ENCODE measurements around the gene NR6A1. TPM values are rescaled to one million over a fixed set of nuclear protein-coding genes. Genes with fewer than 3 reads are reported as not detected.
"Not testable (repeated sequence)": the region's sequence is repeated elsewhere in the genome, so short reads cannot be mapped to it uniquely, and the experiment has no call there.

The NR6A1 gene
- total and polyA plus RNA-seq, 9 donors = 0.29 to 1.7 (median 1.00) TPM

DNA sequence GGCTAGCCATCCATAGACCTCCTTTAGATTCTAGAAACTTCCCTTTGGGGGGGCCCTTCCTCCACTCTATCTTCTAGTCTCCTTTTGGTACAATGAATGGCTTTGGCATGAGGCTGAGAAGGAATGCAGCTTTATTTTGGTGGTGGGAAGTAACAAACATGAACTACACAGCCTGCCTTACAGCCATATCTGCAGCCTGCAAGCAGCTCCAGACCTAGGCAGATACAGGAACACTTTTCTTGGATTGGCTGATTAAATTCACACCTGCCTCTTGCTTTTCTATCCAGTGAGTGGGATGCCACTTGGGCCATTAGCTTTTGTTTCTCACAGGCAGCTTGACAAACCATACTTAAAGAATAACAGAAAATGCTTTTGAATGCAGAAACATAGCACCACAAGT is 28.2 kb downstream of the NR6A1 start:
- no peak for TF ChIP-seq POLR2A (IDR thresholded peaks at IDR 0.05)
- H3K9me3 ChIP-seq = no peaks in the 10 kb centered on the region
- intact Hi-C loops (cut with DNase I) = no loop called here
- no peak overlapping the region for H3K4me3 ChIP-seq
- DNase-seq = no peak
- H3K36me3 ChIP-seq = no peaks in the 10 kb centered on the region
- no peaks in the 10 kb centered on the region for H3K27me3 ChIP-seq
- H3K27ac ChIP-seq = no peak overlapping the region
- H3K4me1 ChIP-seq (ENCODE audit: insufficient read depth) = no peaks in the 10 kb centered on the region

DNA sequence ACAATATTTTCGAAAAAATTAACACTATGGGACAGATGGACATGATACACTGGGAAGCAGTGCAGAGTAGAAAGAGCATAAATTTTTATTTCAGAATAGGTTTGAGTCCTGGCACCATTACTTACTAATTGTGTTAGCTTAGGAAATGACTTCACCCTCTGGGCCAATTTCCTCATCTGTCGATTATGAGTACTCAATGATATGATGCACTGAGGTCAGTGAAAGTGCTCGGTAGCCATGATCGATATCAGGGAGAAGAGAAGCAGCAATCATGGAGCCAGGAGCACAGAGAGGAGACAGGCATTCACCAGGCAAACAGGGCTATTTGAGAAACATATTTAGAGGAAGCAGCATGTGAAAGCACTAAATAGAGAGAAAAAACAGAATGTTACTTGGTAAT is 29.4 kb downstream of the NR6A1 start:
- H3K9me3 ChIP-seq = no peaks in the 10 kb centered on the region
- intact Hi-C loops (cut with DNase I) = no loop called here
- 88 to 92% (median 88%) methylated on average over 4 of the region's 4 CpGs for WGBS, 3 donors
- no peak overlapping the region for H3K27ac ChIP-seq
- no peaks in the 10 kb centered on the region for H3K4me1 ChIP-seq (ENCODE audit: insufficient read depth)
- TF ChIP-seq POLR2A (IDR thresholded peaks at IDR 0.05) = no peak
- TF ChIP-seq, protein P1, sequence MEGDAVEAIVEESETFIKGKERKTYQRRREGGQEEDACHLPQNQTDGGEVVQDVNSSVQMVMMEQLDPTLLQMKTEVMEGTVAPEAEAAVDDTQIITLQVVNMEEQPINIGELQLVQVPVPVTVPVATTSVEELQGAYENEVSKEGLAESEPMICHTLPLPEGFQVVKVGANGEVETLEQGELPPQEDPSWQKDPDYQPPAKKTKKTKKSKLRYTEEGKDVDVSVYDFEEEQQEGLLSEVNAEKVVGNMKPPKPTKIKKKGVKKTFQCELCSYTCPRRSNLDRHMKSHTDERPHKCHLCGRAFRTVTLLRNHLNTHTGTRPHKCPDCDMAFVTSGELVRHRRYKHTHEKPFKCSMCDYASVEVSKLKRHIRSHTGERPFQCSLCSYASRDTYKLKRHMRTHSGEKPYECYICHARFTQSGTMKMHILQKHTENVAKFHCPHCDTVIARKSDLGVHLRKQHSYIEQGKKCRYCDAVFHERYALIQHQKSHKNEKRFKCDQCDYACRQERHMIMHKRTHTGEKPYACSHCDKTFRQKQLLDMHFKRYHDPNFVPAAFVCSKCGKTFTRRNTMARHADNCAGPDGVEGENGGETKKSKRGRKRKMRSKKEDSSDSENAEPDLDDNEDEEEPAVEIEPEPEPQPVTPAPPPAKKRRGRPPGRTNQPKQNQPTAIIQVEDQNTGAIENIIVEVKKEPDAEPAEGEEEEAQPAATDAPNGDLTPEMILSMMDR (IDR thresholded peaks at IDR 0.05) = no peak
- no peak for TF ChIP-seq EP300 (IDR thresholded peaks at IDR 0.05)
- no peaks in the 10 kb centered on the region for H3K36me3 ChIP-seq
- DNase-seq = no peak
- H3K27me3 ChIP-seq = no peaks in the 10 kb centered on the region
- no peak overlapping the region for H3K4me3 ChIP-seq

GRCh38 chr9:124741149-124741548 is 30.0 kb downstream of the NR6A1 start:
- TF ChIP-seq POLR2A (IDR thresholded peaks at IDR 0.05) (no peak), EP300 (IDR thresholded peaks at IDR 0.05) (no peak)
- TF ChIP-seq, protein P1 (IDR thresholded peaks at IDR 0.05) = no peak
- no peaks in the 10 kb centered on the region for H3K27me3 ChIP-seq
- H3K4me3 ChIP-seq = no peak overlapping the region
- H3K27ac ChIP-seq = no peak overlapping the region
- H3K9me3 ChIP-seq = no peaks in the 10 kb centered on the region
- no peaks in the 10 kb centered on the region for H3K36me3 ChIP-seq
- no peak for DNase-seq
- H3K4me1 ChIP-seq (ENCODE audit: insufficient read depth) = no peaks in the 10 kb centered on the region
- 93 to 98% (median 96%) methylated on average over 4 of the region's 4 CpGs for WGBS, 3 donors
- intact Hi-C loops (cut with DNase I) = no loop called here

GRCh38 chr9:124739360-124739759 is 31.8 kb downstream of the NR6A1 start:
- Histone ChIP-seq H3K4me3 (no peak overlapping the region), H3K27ac (no peak overlapping the region), H3K4me1 (ENCODE audit: insufficient read depth) (no peaks in the 10 kb centered on the region), H3K36me3 (no peaks in the 10 kb centered on the region), H3K9me3 (no peaks in the 10 kb centered on the region), H3K27me3 (no peaks in the 10 kb centered on the region)
- 70 to 85% (median 70%) methylated on average over 2 of the region's 2 CpGs for WGBS, 3 donors
- no peak for TF ChIP-seq POLR2A (IDR thresholded peaks at IDR 0.05)
- TF ChIP-seq, protein P1 (IDR thresholded peaks at IDR 0.05) = no peak
- no peak for TF ChIP-seq EP300 (IDR thresholded peaks at IDR 0.05)
- no peak for DNase-seq
- intact Hi-C loops (cut with DNase I) = no loop called here

- intact Hi-C loops (cut with DNase I); H3K4me1 ChIP-seq (ENCODE audit: insufficient read depth); H3K9me3 ChIP-seq; H3K36me3 ChIP-seq; H3K27ac ChIP-seq; DNase-seq; H3K4me3 ChIP-seq; H3K27me3 ChIP-seq: not testable (repeated sequence)
- WGBS, 3 donors = 97 to 99% (median 99%) methylated on average over 7 of the region's 7 CpGs
These were observed 33.0 kb downstream of the NR6A1 start for GRCh38 chr9:124738075-124738474.

DNA sequence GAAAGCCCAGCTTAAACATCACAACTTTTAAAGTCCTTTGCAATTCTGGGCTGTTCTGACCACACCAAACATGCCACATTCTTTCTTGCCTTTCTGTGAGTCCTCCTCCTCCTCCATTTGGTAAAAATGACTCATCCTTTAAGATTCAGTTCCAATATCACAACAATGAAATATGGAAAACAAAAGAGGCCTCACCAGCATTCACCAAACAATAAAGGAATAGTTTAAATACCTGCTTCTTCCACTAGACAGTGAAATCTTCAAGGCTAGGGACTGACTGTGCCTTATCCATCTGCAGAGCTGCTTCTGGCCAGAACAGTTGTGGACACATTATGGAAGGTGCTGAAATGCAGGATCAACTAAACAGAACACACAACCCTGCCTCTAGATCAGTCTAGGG is 36.0 kb downstream of the NR6A1 start:
- no peak overlapping the region for H3K27ac ChIP-seq
- H3K4me1 ChIP-seq (ENCODE audit: insufficient read depth) = no peaks in the 10 kb centered on the region
- H3K27me3 ChIP-seq = no peaks in the 10 kb centered on the region
- no peak overlapping the region for H3K4me3 ChIP-seq
- DNase-seq = no peak
- TF ChIP-seq, protein P1 (IDR thresholded peaks at IDR 0.05) = no peak
- TF ChIP-seq POLR2A (IDR thresholded peaks at IDR 0.05) = no peak
- TF ChIP-seq EP300 (IDR thresholded peaks at IDR 0.05) = no peak
- no peaks in the 10 kb centered on the region for H3K9me3 ChIP-seq
- intact Hi-C loops (cut with DNase I) = no loop called here
- H3K36me3 ChIP-seq = no peaks in the 10 kb centered on the region

GRCh38 chr9:124734741-124735083 is 36.4 kb downstream of the NR6A1 start:
- H3K9me3 ChIP-seq; H3K27me3 ChIP-seq; H3K4me3 ChIP-seq; intact Hi-C loops (cut with DNase I); H3K36me3 ChIP-seq; H3K27ac ChIP-seq; H3K4me1 ChIP-seq (ENCODE audit: insufficient read depth); DNase-seq: not testable (repeated sequence)
- 81 to 88% (median 87%) methylated on average over 7 of the region's 7 CpGs for WGBS, 3 donors

Data from ovary (tissue), 9 donors.